K562 (cell line): ENCODE data around the gene LRRC15. TPM values are rescaled to one million over a fixed set of nuclear protein-coding genes. Genes with fewer than 3 reads are reported as not detected.

Experiments used
- ATAC-seq: fragments of 200-7000 bp; cut with Tn5 transposase; 3 replicates; pipeline ENCODE4 v1.9.1; 2020; ENCODE audit warnings: moderate library complexity
- BruUV-seq: library from RNA; stranded (reverse); fragments of 400-500 nt; replicated peaks from 2 replicates; lab custom pipeline; 2021; lab: Mats Ljungman, UMichigan
- CTCF ChIA-PET: fragments of 300-600 bp; formaldehyde crosslinking; extraction: SDS; loops from one replicate; lab custom pipeline; 2021; ENCODE audit warnings: low intra/inter-chr PET ratio; lab: Yijun Ruan, JAX
- POLR2A ChIA-PET: fragments of 300-600, 350-650 bp; sonication (Branson Sonifier 250); formaldehyde crosslinking; extraction: SDS; loops from one replicate; lab custom pipeline; 2021; ENCODE audit warnings: antibody characterized with exemption, inconsistent platforms; lab: Yijun Ruan, JAX
- DNase-seq, 4 experiments: peaks; one replicate each; pipeline versions ENCODE4 v3.0.0 to v3.0.0-alpha.2; 2011 to 2018; ENCODE audit warnings: low spot score in 3 of 4, mixed read lengths in 3 of 4; ENCODE audit errors: extremely low read depth in 1 of 4
- FAIRE-seq: peaks from 2 replicates; lab custom pipeline; 2011; peaks lifted over from hg19 to GRCh38; lab: Jason Lieb, UNC
- H2AFZ ChIP-seq: 2 replicates; pipeline ENCODE4 v1.6.0; 2011; ENCODE audit warnings: low read depth, low read length, control low read depth, inconsistent platforms
- H3K27ac ChIP-seq: fragments of 200-600 bp; 3 replicates; pipeline ENCODE4 v1.8.0; 2011; ENCODE audit warnings: low read depth, mild to moderate bottlenecking, control low read depth, inconsistent platforms, low read length, moderate library complexity, mixed read lengths; ENCODE audit errors: extremely low read depth
- H3K27me3 ChIP-seq, 2 experiments: fragments of 300-600 bp in 1 of 2; 2 replicates in 1 of 2; 3 replicates in 1 of 2; pipeline versions ENCODE4 v1.6.0 to v1.8.0; 2011; ENCODE audit warnings: inconsistent platforms in 2 of 2, low read length in 2 of 2, mild to moderate bottlenecking in 1 of 2, mixed read lengths in 1 of 2, moderate library complexity in 1 of 2; ENCODE audit not compliant: control insufficient read depth in 2 of 2, insufficient read depth in 2 of 2
- H3K36me3 ChIP-seq: fragments of 300-600 bp; 3 replicates; pipeline ENCODE4 v1.8.0; 2011; ENCODE audit warnings: mild to moderate bottlenecking, low read length, inconsistent platforms; ENCODE audit not compliant: control insufficient read depth, insufficient read depth
- H3K4me1 ChIP-seq, 2 experiments: fragments of 200-600 bp in 1 of 2; replicated peaks in 1 of 2; 2 replicates in 1 of 2; 3 replicates in 1 of 2; pipeline versions ENCODE4 v1.5.1 to v1.8.0; 2011; ENCODE audit warnings: inconsistent platforms in 2 of 2, low read length in 2 of 2, mild to moderate bottlenecking in 1 of 2, mixed read lengths in 1 of 2, moderate library complexity in 1 of 2; ENCODE audit not compliant: control insufficient read depth in 2 of 2, insufficient read depth in 2 of 2
- H3K4me2 ChIP-seq: 2 replicates; pipeline ENCODE4 v1.6.1; 2011; ENCODE audit warnings: low read length, control low read depth, inconsistent platforms, mixed read lengths; ENCODE audit not compliant: insufficient read depth
- H3K4me3 ChIP-seq: fragments of 200-600 bp; sonication (generic), shearing (Covaris generic); 2 replicates; pipeline ENCODE4 v1.5.1; 2016; ENCODE audit warnings: control low read depth, inconsistent platforms
- H3K79me2 ChIP-seq: fragments of 200-600 bp; 3 replicates; pipeline ENCODE4 v1.8.0; 2011; ENCODE audit warnings: low read length, inconsistent platforms; ENCODE audit not compliant: control insufficient read depth, insufficient read depth
- H3K9ac ChIP-seq, 2 experiments: 2 replicates each; pipeline versions ENCODE4 v1.6.0 to v1.6.1; 2011; ENCODE audit warnings: low read depth in 2 of 2, low read length in 2 of 2, control low read depth in 1 of 2, inconsistent platforms in 1 of 2, mild to moderate bottlenecking in 1 of 2, mixed read lengths in 1 of 2; ENCODE audit not compliant: insufficient read depth in 1 of 2
- H3K9me1 ChIP-seq: one replicate; pipeline ENCODE4 v1.6.0; 2011; ENCODE audit warnings: inconsistent platforms, mild to moderate bottlenecking, low read length, moderate library complexity; ENCODE audit not compliant: control insufficient read depth, insufficient read depth
- H3K9me3 ChIP-seq: replicated peaks from 2 replicates; pipeline ENCODE4 v1.5.1; 2011; ENCODE audit warnings: low read depth, low read length, inconsistent platforms; ENCODE audit not compliant: control insufficient read depth, insufficient read depth
- H4K20me1 ChIP-seq: replicated peaks from 2 replicates; pipeline ENCODE4 v1.6.1; 2011; ENCODE audit warnings: low read length, inconsistent platforms, mixed read lengths; ENCODE audit not compliant: control insufficient read depth, insufficient read depth
- AFF4 ChIP-seq: sonication (generic); formaldehyde crosslinking; IDR thresholded peaks from 2 replicates; pipeline ENCODE4 v1.8.0; 2023; ENCODE audit warnings: mild to moderate bottlenecking, missing genetic modification reagents
- CC2D1A ChIP-seq: fragments of 450-650 bp; IDR thresholded peaks from 2 replicates; pipeline ENCODE4 v1.6.1; 2017; ENCODE audit warnings: mild to moderate bottlenecking
- E2F3 ChIP-seq: fragments of 250-450 bp; sonication (Bioruptor Pico); IDR thresholded peaks from 2 replicates; pipeline ENCODE4 v1.4.0; 2020; ENCODE audit warnings: mild to moderate bottlenecking
- FOXO4 ChIP-seq: fragments of 450-650 bp; formaldehyde crosslinking; IDR thresholded peaks from 2 replicates; pipeline ENCODE4 v1.4.0; 2020; ENCODE audit warnings: mild to moderate bottlenecking, moderate library complexity
- HSF4 ChIP-seq: fragments of 250-450 bp; sonication (Bioruptor Pico); IDR thresholded peaks from 2 replicates; pipeline ENCODE4 v2.1.2; 2022; ENCODE audit warnings: mild to moderate bottlenecking, moderate library complexity, borderline replicate concordance
- PTTG1 ChIP-seq: fragments of 450-650 bp; IDR thresholded peaks from 2 replicates; pipeline ENCODE4 v1.6.1; 2016; ENCODE audit warnings: low read depth, mild to moderate bottlenecking, missing genetic modification characterization, missing compliant biosample characterization
- RERE ChIP-seq: sonication (generic); formaldehyde crosslinking; IDR thresholded peaks from 2 replicates; pipeline ENCODE4 v1.8.0; 2023; ENCODE audit warnings: missing genetic modification reagents, mild to moderate bottlenecking, borderline replicate concordance
- SMAD4 ChIP-seq: fragments of 250-450 bp; sonication (Bioruptor Pico); conservative IDR thresholded peaks from 2 replicates; pipeline ENCODE4 v1.8.0; 2021; ENCODE audit warnings: inconsistent platforms, mild to moderate bottlenecking, moderate library complexity
- ZBTB43 ChIP-seq: sonication (generic); formaldehyde crosslinking; IDR thresholded peaks from 2 replicates; pipeline ENCODE4 v1.8.0; 2023; ENCODE audit warnings: mild to moderate bottlenecking, missing genetic modification reagents
- ZNF444 ChIP-seq: fragments of 250-450 bp; sonication (Bioruptor Pico); IDR thresholded peaks from 2 replicates; pipeline ENCODE4 v1.4.0; 2020; ENCODE audit warnings: mild to moderate bottlenecking, moderate library complexity
- WGBS: fragments of 100-300 bp; shearing (Covaris generic); methylation state at CpG from one replicate; pipeline ENCODE4 v1.1.6; 2016; ENCODE audit warnings: low coverage, mixed read lengths; ENCODE audit not compliant: insufficient coverage; ENCODE audit errors: missing lambda C conversion rate; 5-methylcytosine and 5-hydroxymethylcytosine counted together
- in situ Hi-C: fragments of 300-500 bp; cut with MboI; formaldehyde crosslinking; loops from 4 replicates; pipeline ENCODE4 v1.15.0; 2018; ENCODE audit warnings: inconsistent platforms, mixed read lengths
- intact Hi-C: fragments of 100-400 bp; cut with micrococcal nuclease; formaldehyde crosslinking; loops from 2 replicates; pipeline ENCODE4 v1.14.2; 2022
- polyA plus RNA-seq, 8 experiments: library from polyadenylated mRNA; depleted of rRNA in 4 of 8; stranded (reverse) in 5 of 8; unstranded in 3 of 8; fragments of >200 nt; fragmentation: Nextera tagmentation in 2 of 8; fragmentation: Illumina TruSeq in 1 of 8; extraction: Ambion mirVana in 2 of 8; extraction: Trizol in 1 of 8; gene quantifications; 2 replicates each; pipeline versions ENCODE4 v1.2.1 to v1.2.3, GENCODE V29; 2011 to 2014; ENCODE audit warnings: inconsistent platforms in 1 of 8, missing spikeins in 1 of 8
- total RNA-seq, 7 experiments: library from RNA; depleted of rRNA in 6 of 7; stranded (reverse); fragments of >200 nt in 6 of 7; fragmentation: Illumina TruSeq in 2 of 7; extraction: Trizol in 2 of 7; gene quantifications; 2 replicates each; pipeline versions ENCODE4 v1.2.1 to v1.2.3, GENCODE V29; 2011 to 2021; ENCODE audit warnings: low replicate concordance in 1 of 7

The LRRC15 gene
- total and polyA plus RNA-seq, 9 of the 15 experiments (the other 6 are each of a cell fraction or from before 2014, with no cell fraction given) = not detected

GRCh38 chr3:194377708-194378107 is 8.2 kb upstream of the LRRC15 start:
- Histone ChIP-seq H3K36me3 (no peaks in the 10 kb centered on the region), H4K20me1 (no peaks in the 10 kb centered on the region; the same call in 1 of the 2 replicates), H3K9me1 (no peaks in the 10 kb centered on the region), H3K4me3 (no peak overlapping the region), H3K9ac (no peak overlapping the region), H3K9me3 (no peaks in the 10 kb centered on the region), H3K79me2 (no peaks in the 10 kb centered on the region), H3K4me2 (no peak overlapping the region), H2AFZ (no peak overlapping the region), H3K4me1 (peaks cover 0 to 5% of the 10 kb centered on the region in 2 experiments; a peak in 1 of 5 replicates), H3K27me3 (peaks cover 55 to 76% of the 10 kb centered on the region in 2 experiments), H3K27ac (no peak overlapping the region)
- in situ Hi-C loops = no loop called here
- intact Hi-C loops = no loop called here
- ChIA-PET CTCF (no interaction called here), POLR2A (interaction anchor here (1.5 kb wide), 1 partner anchor 17 kb away, joined by 4 read pairs; no protein-coding TSS in a partner anchor)
- no peak for DNase-seq
- FAIRE-seq = no peak
- ATAC-seq = no peak
- WGBS = 0% methylated on average over 1 of the region's 1 CpG
- BruUV-seq = no TSS peak
- TF ChIP-seq ZNF444 (CRISPR knock-in tag) (no peak), RERE (CRISPR knock-in tag) (no peak), PTTG1 (tag) (no peak), E2F3 (CRISPR knock-in tag) (no peak), AFF4 (CRISPR knock-in tag) (no peak), FOXO4 (CRISPR knock-in tag) (no peak), HSF4 (CRISPR knock-in tag) (no peak), CC2D1A (no peak), SMAD4 (no peak), ZBTB43 (CRISPR knock-in tag) (no peak)
